HG02884 (cell line): Measurements from ENCODE around the gene HOOK1.

Experiments used
- ATAC-seq: cut with Tn5 transposase; IDR thresholded peaks from one replicate; pipeline ENCODE4 v1.9.1; 2021; ENCODE audit warnings: mild to moderate bottlenecking, moderate library complexity; ENCODE audit not compliant: unreplicated experiment

The HOOK1 gene

GRCh38 chr1:59814901-59815825 lies at the start of gene HOOK1:
TSS of gene HOOK1 (plus strand) at chr1:59814949. CDS start at chr1:59815118, 169 bp downstream.
- ATAC-seq, result peak; percentile 24

- no peak for ATAC-seq
Measured at GRCh38 chr1:59765011-59765730, 49.6 kb upstream of the HOOK1 start.

GRCh38 chr1:59766227-59766855 lies 48.4 kb upstream of the HOOK1 start:
- ATAC-seq, result no peak

DNA sequence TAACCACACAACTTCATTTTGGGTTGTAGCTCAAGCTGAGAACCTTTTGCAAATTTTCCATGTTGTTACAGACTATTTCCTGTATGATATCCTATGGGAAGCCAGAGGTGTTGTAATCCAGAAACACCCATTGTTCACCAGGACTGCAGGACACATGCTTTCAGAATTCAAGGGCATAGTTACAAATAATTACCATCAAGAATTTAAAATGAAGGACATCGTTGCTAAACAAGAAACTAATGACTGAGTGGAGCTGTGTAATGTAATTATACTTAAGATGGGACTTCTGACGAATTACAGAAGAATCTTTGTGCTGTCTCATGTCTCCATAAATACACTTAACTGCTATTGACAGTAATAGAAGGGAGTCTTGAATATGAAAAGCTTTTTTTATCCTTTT lies 47.6 kb upstream of the HOOK1 start:
- no peak for ATAC-seq

GRCh38 chr1:59768792-59769735 lies 45.7 kb upstream of the HOOK1 start:
- no peak for ATAC-seq

DNA sequence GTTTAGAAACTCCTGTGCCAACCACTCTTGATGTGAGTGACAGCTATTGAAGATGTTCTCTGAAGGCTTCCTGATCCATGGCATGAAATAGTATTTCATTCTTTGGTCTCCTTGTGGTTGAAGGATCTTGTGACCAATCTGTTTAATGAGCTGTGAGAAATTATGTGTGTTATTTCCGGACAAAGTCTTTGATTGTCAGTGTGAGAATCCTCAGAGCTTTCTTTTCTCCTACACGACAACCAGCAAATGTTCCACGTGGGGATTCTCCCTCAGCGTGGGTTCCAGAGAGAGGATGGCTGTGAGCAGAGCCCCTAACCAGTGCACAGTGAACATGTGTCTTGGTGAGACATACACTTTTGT lies 45.0 kb upstream of the HOOK1 start:
- no peak for ATAC-seq

DNA sequence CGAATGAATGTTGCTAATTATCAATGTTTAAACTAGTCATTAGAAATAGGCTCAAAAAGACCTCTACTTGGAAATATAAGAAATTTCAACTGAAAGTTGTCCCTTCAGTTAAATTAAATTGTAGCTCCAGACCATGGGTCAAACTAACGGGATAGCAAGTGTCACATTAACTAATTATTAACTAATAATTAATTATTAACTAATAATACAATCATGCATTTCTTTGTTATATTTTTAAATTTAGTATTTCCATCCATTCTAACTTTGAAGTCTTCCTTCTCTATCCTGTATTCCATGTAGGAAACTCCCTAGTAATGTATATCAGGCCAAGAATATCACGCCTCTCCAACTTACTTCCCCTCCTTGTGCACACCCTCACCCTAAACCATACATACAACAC lies 43.4 kb upstream of the HOOK1 start:
- no peak for ATAC-seq

DNA sequence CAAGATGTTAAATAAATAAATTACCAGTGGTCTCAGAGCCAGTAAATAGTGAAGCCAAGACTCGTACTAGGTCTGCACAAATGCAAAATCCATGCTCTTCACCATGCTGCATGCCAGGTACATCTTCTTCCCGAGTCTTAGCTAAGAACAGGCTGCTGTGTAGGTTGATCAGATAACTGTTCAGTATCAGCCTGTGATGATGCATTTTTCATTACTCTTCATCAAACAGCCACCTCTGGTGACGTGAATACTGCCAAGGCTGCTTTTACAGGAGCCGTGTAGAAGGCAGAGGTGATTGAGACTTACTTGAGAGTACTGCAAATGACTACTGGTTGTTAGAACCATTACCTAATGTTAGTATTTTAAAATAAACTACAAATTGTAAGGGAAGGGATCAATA lies 39.3 kb upstream of the HOOK1 start:
- ATAC-seq, result no peak

GRCh38 chr1:59776960-59777852 lies 37.5 kb upstream of the HOOK1 start:
- ATAC-seq, result no peak

DNA sequence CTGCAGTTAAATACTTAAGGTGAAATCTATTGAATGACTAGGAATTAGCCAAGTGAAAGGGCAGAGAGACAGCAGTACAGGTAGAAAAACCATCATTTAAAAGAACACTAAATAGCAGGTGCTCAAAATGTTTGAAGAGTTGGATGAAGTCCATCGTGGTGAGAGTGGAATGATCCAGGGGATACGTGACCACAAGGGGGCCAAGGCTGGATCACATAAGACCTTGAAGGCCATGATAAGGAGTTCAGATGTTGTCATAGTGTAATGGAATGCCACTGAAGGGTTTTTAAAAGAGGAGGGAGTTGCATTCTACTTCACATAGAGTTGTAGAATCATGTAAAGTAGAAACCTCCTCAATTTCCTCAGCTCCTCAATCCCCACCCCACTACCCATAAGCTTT lies 34.8 kb upstream of the HOOK1 start:
- no peak for ATAC-seq

- ATAC-seq, result no peak
Measured at GRCh38 chr1:59788825-59789224, 25.9 kb upstream of the HOOK1 start.

GRCh38 chr1:59798600-59798999 lies 16.1 kb upstream of the HOOK1 start:
- ATAC-seq, result no peak

GRCh38 chr1:59803458-59804038 lies 11.2 kb upstream of the HOOK1 start:
- ATAC-seq, result no peak

GRCh38 chr1:59804301-59804700 lies 10.4 kb upstream of the HOOK1 start:
- ATAC-seq, result no peak

DNA sequence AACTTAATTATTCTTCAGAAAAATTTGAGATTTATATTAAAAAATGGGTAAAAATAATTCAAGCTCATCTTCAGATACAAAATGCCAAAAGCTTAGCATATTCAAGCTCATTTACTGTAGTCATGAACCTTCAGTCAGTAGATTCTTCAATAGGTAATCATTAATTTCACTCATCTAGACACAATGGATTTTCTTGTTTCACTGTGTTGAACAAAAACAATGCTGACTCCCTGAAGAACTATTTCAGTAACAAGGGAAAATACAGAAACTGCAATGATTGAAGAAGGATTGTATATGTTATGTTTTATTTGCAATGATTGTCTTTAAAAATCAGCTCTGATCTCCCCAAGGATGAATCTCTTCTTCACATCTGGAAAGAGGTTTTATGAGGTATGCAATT lies 9.2 kb upstream of the HOOK1 start:
- ATAC-seq, result no peak

- ATAC-seq, result peak; percentile 99
Measured at GRCh38 chr1:59814180-59814900, 409 bp upstream of the HOOK1 start.

DNA sequence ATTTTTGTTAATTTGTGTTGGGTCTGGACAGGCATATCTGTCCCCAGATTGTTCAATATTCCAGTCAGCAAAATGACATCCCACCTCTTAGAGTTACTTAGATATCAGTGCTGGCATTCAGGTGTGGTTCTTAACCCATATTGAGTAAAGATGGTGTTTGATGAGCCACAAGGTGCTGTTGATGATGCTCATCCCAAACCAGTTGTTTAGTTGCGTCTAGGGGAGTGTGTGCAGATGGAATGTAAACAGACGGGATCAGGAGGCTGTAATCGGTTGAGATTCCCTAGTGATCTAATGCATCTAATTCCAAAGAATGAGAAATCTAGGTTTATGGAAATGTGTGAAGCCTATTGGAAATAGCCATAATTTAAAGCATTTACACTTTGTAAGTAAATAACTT lies 1.1 kb downstream of the HOOK1 start:
- ATAC-seq, result no peak

- ATAC-seq, result no peak
Measured at GRCh38 chr1:59816318-59816878, 1.6 kb downstream of the HOOK1 start.
